Fibroblast of peridontal ligament (primary cell): ENCODE results near the gene RNF215.
"Not testable (repeated sequence)": the region's sequence is repeated elsewhere in the genome, so short reads cannot be mapped to it uniquely, and the experiment has no call there.

Experiments used
- DNase-seq: peaks from one replicate; pipeline ENCODE4 v3.0.0-alpha.2; 2010; ENCODE audit errors: extremely low read depth

The RNF215 gene

GRCh38 chr22:30362651-30363281 lies 24.4 kb downstream of the RNF215 start:
- DNase-seq, result no peak

- DNase-seq, result no peak
Measured at GRCh38 chr22:30361916-30362650, 25.1 kb downstream of the RNF215 start.

- no peak for DNase-seq
Measured at GRCh38 chr22:30358541-30358940, 28.7 kb downstream of the RNF215 start.

GRCh38 chr22:30357650-30358215 lies 29.5 kb downstream of the RNF215 start:
- DNase-seq, result no peak

- no peak for DNase-seq
Measured at GRCh38 chr22:30357236-30357570, 30.0 kb downstream of the RNF215 start.

- peak; percentile 80 for DNase-seq
Measured at GRCh38 chr22:30356449-30357235, 30.6 kb downstream of the RNF215 start, which contains the start of the genes CCDC157 and SF3A1. CCDC157 (plus strand) TSS chr22:30357007; CDS start chr22:30366001, 8,994 bp downstream. SF3A1 (minus strand) TSS chr22:30356894; CDS start chr22:30356792, 102 bp downstream.

- no peak for DNase-seq
Measured at GRCh38 chr22:30354644-30355043, 32.6 kb downstream of the RNF215 start.

GRCh38 chr22:30351226-30351625 lies 36.0 kb downstream of the RNF215 start:
- DNase-seq, result no peak

- DNase-seq, result peak; percentile 92
Measured at GRCh38 chr22:30348809-30349208, 38.4 kb downstream of the RNF215 start.

- no peak for DNase-seq
Measured at GRCh38 chr22:30348404-30348803, 38.8 kb downstream of the RNF215 start.

- DNase-seq, result no peak
Measured at GRCh38 chr22:30347255-30347892, 39.8 kb downstream of the RNF215 start.

GRCh38 chr22:30344447-30345200 lies 42.6 kb downstream of the RNF215 start:
- no peak for DNase-seq

- DNase-seq, result no peak
Measured at GRCh38 chr22:30340911-30341685, 46.1 kb downstream of the RNF215 start.

GRCh38 chr22:30338802-30339201 lies 48.4 kb downstream of the RNF215 start:
- no peak for DNase-seq

- not testable (repeated sequence) for DNase-seq
Measured at GRCh38 chr22:30338341-30338740, 48.9 kb downstream of the RNF215 start.

- DNase-seq, result no peak
Measured at GRCh38 chr22:30337461-30337778, 49.8 kb downstream of the RNF215 start.

- DNase-seq, result no peak
Measured at GRCh38 chr22:30336752-30337460, 50.3 kb downstream of the RNF215 start.

- no peak for DNase-seq
Measured at GRCh38 chr22:30335236-30335635, 52.0 kb downstream of the RNF215 start.

- no peak for DNase-seq
Measured at GRCh38 chr22:30334646-30335045, 52.6 kb downstream of the RNF215 start.

GRCh38 chr22:30333707-30334087 lies 53.5 kb downstream of the RNF215 start:
- DNase-seq, result no peak
